H1 (cell line): Measurements from ENCODE around the gene KCNB1. TPM values are rescaled to one million over a fixed set of nuclear protein-coding genes. Genes with fewer than 3 reads are reported as not detected.

ENCODE experiments used
- CTCF ChIA-PET: fragments of 300-600 bp; sonication (Branson Sonifier 250); formaldehyde crosslinking; loops from one replicate; lab custom pipeline; 2021; ENCODE audit not compliant: partially characterized antibody; lab: Charles Lee
- POLR2A ChIA-PET: fragments of 300-600 bp; sonication (Branson Sonifier 250); formaldehyde crosslinking; loops from one replicate; lab custom pipeline; 2021; ENCODE audit warnings: inconsistent platforms; ENCODE audit not compliant: partially characterized antibody; lab: Charles Lee
- DNase-seq, 2 experiments: peaks; one replicate each; pipeline versions ENCODE4 v3.0.0 to v3.0.0-alpha.2; 2010 to 2022; ENCODE audit warnings: low spot score in 2 of 2, low read depth in 1 of 2, mixed read lengths in 1 of 2
- FAIRE-seq: peaks from 2 replicates; lab custom pipeline; 2011; peaks lifted over from hg19 to GRCh38; lab: Jason Lieb, UNC
- H2AFZ ChIP-seq: 2 replicates; pipeline ENCODE4 v1.8.1; 2012; ENCODE audit warnings: low read length, inconsistent platforms
- H2AK5ac ChIP-seq: 2 replicates; pipeline ENCODE4 v1.6.1; 2013; ENCODE audit warnings: low read depth, low read length
- H2BK120ac ChIP-seq: replicated peaks from 2 replicates; pipeline ENCODE3; 2013; ENCODE audit warnings: low read depth, low read length, inconsistent platforms
- H2BK12ac ChIP-seq: 2 replicates; pipeline ENCODE4 v1.6.1; 2013; ENCODE audit warnings: low read depth, low read length
- H2BK15ac ChIP-seq: 2 replicates; pipeline ENCODE4 v1.6.1; 2013; ENCODE audit warnings: low read length
- H2BK20ac ChIP-seq: 2 replicates; pipeline ENCODE4 v1.6.1; 2013; ENCODE audit warnings: low read length
- H2BK5ac ChIP-seq: 2 replicates; pipeline ENCODE4 v1.6.1; 2013; ENCODE audit warnings: low read depth, low read length
- H3K14ac ChIP-seq: 2 replicates; pipeline ENCODE4 v1.6.1; 2013; ENCODE audit warnings: inconsistent platforms; ENCODE audit not compliant: insufficient read length
- H3K18ac ChIP-seq: 2 replicates; pipeline ENCODE4 v1.6.1; 2013; ENCODE audit warnings: low read length; ENCODE audit errors: extremely low read depth
- H3K23ac ChIP-seq: 2 replicates; pipeline ENCODE4 v1.6.1; 2013; ENCODE audit warnings: inconsistent platforms; ENCODE audit not compliant: insufficient read length
- H3K23me2 ChIP-seq: 2 replicates; pipeline ENCODE4 v1.6.1; 2013; ENCODE audit warnings: low read depth, low read length
- H3K27ac ChIP-seq: 2 replicates; pipeline ENCODE4 v1.6.1; 2011; ENCODE audit warnings: low read depth, low read length, inconsistent platforms
- H3K27me3 ChIP-seq, 4 experiments: replicated peaks in 1 of 4; 1 replicate in 1 of 4; 2 replicates in 3 of 4; pipeline versions ENCODE4 v1.6.1 to v1.8.1; 2011 to 2013; ENCODE audit warnings: low read length in 3 of 4, mild to moderate bottlenecking in 3 of 4, inconsistent platforms in 2 of 4, mixed read lengths in 2 of 4, moderate library complexity in 1 of 4; ENCODE audit not compliant: control insufficient read depth in 3 of 4, insufficient read depth in 3 of 4; ENCODE audit errors: extremely low read depth in 1 of 4
- H3K36me3 ChIP-seq, 4 experiments: 2 replicates each; pipeline versions ENCODE4 v1.6.1 to v1.8.1; 2011 to 2013; ENCODE audit warnings: mild to moderate bottlenecking in 4 of 4, low read length in 3 of 4, moderate library complexity in 2 of 4, control low read depth in 1 of 4, inconsistent platforms in 1 of 4; ENCODE audit not compliant: insufficient read depth in 4 of 4, control insufficient read depth in 2 of 4
- H3K4ac ChIP-seq: replicated peaks from 2 replicates; pipeline ENCODE3; 2013; ENCODE audit warnings: low read length, low read depth, mixed read lengths, inconsistent platforms; ENCODE audit not compliant: insufficient read length
- H3K4me1 ChIP-seq, 4 experiments: replicated peaks in 1 of 4; 1 replicate in 1 of 4; 2 replicates in 3 of 4; pipeline versions ENCODE4 v1.6.1 to v1.8.1; 2011 to 2013; ENCODE audit warnings: low read length in 3 of 4, inconsistent platforms in 2 of 4, mixed read lengths in 1 of 4; ENCODE audit not compliant: insufficient read depth in 4 of 4, control insufficient read depth in 3 of 4
- H3K4me2 ChIP-seq, 2 experiments: 2 replicates each; pipeline versions ENCODE4 v1.6.1 to v1.8.1; 2011 to 2013; ENCODE audit warnings: low read depth in 2 of 2, low read length in 2 of 2, control low read depth in 1 of 2, inconsistent platforms in 1 of 2, mild to moderate bottlenecking in 1 of 2; ENCODE audit not compliant: insufficient read depth in 1 of 2
- H3K4me3 ChIP-seq, 4 experiments: fragments of 200-600, 300-600 bp in 1 of 4; sonication (generic), shearing (Covaris generic), sonication (Bioruptor Twin) in 1 of 4; 2 replicates each; pipeline versions ENCODE4 v1.5.1 to v1.8.1; 2011 to 2016; ENCODE audit warnings: low read length in 4 of 4, low read depth in 3 of 4, control low read depth in 2 of 4, inconsistent platforms in 2 of 4, mild to moderate bottlenecking in 2 of 4, mixed read lengths in 1 of 4, moderate library complexity in 1 of 4; ENCODE audit not compliant: insufficient read depth in 2 of 4; ENCODE audit errors: extremely low read depth in 1 of 4
- H3K56ac ChIP-seq: replicated peaks from 2 replicates; pipeline ENCODE3; 2013; ENCODE audit warnings: low read depth, mild to moderate bottlenecking, mixed read lengths, low read length, inconsistent platforms; ENCODE audit not compliant: insufficient read length
- H3K79me1 ChIP-seq: 2 replicates; pipeline ENCODE4 v1.6.1; 2013; ENCODE audit warnings: low read depth, low read length, control low read depth
- H3K79me2 ChIP-seq, 2 experiments: 2 replicates each; pipeline versions ENCODE4 v1.6.1 to v1.8.1; 2012 to 2013; ENCODE audit warnings: low read length in 2 of 2, mild to moderate bottlenecking in 2 of 2, inconsistent platforms in 1 of 2; ENCODE audit not compliant: insufficient read depth in 2 of 2, control insufficient read depth in 1 of 2
- H3K9ac ChIP-seq, 4 experiments: replicated peaks in 1 of 4; 1 replicate in 1 of 4; 2 replicates in 3 of 4; pipeline versions ENCODE4 v1.6.1 to v1.8.1; 2011 to 2013; ENCODE audit warnings: low read depth in 3 of 4, low read length in 3 of 4, control low read depth in 2 of 4, mild to moderate bottlenecking in 2 of 4, moderate library complexity in 2 of 4, inconsistent platforms in 1 of 4; ENCODE audit errors: extremely low read depth in 1 of 4
- H3K9me3 ChIP-seq, 2 experiments: 2 replicates each; pipeline versions ENCODE4 v1.6.1 to v1.8.1; 2012 to 2013; ENCODE audit warnings: mild to moderate bottlenecking in 2 of 2, moderate library complexity in 2 of 2, control low read depth in 1 of 2, inconsistent platforms in 1 of 2, low read depth in 1 of 2, low read length in 1 of 2, mixed read lengths in 1 of 2; ENCODE audit not compliant: insufficient read depth in 2 of 2
- H4K20me1 ChIP-seq, 2 experiments: replicated peaks in 1 of 2; 2 replicates each; pipeline versions ENCODE3 to v1.8.1; 2011 to 2013; ENCODE audit warnings: inconsistent platforms in 2 of 2, low read length in 2 of 2, mild to moderate bottlenecking in 1 of 2; ENCODE audit not compliant: insufficient read depth in 2 of 2, control insufficient read depth in 1 of 2
- H4K5ac ChIP-seq: 2 replicates; pipeline ENCODE4 v1.6.1; 2013; ENCODE audit warnings: low read length, low read depth, mixed read lengths, inconsistent platforms; ENCODE audit not compliant: insufficient read length
- H4K8ac ChIP-seq: 2 replicates; pipeline ENCODE4 v1.8.0; 2013; ENCODE audit warnings: mild to moderate bottlenecking, moderate library complexity, low read length, inconsistent platforms; ENCODE audit not compliant: insufficient read depth; ENCODE audit errors: extremely low read depth
- H4K91ac ChIP-seq: replicated peaks from 2 replicates; pipeline ENCODE3; 2013; ENCODE audit warnings: low read length, mixed read lengths, inconsistent platforms; ENCODE audit not compliant: insufficient read length
- BRCA1 ChIP-seq: IDR thresholded peaks from 2 replicates; pipeline ENCODE4 v1.6.1; 2012; ENCODE audit warnings: low read depth, low read length, improper control_type of control experiment
- CTCF ChIP-seq, 3 experiments: IDR thresholded peaks; 1 replicate in 2 of 3; 2 replicates in 1 of 3; pipeline versions ENCODE4 v1.5.1 to v1.6.1; 2011; ENCODE audit warnings: low read length in 3 of 3, mild to moderate bottlenecking in 3 of 3, inconsistent platforms in 2 of 3, low read depth in 1 of 3, moderate library complexity in 1 of 3; ENCODE audit not compliant: insufficient read depth in 1 of 3; ENCODE audit errors: control extremely low read depth in 1 of 3
- KDM1A ChIP-seq: fragments of 200-600, 300-600 bp; sonication (generic); IDR thresholded peaks from 2 replicates; pipeline ENCODE4 v1.7.1; 2016; ENCODE audit warnings: mild to moderate bottlenecking, low read length, borderline replicate concordance
- MAX ChIP-seq: IDR thresholded peaks from 2 replicates; pipeline ENCODE4 v1.6.1; 2012; ENCODE audit warnings: inconsistent platforms
- TCF12 ChIP-seq: IDR thresholded peaks from 2 replicates; pipeline ENCODE4 v1.6.1; 2011; ENCODE audit warnings: low read depth, mild to moderate bottlenecking, low read length
- WGBS, 2 experiments: shearing (Covaris generic) in 1 of 2; methylation state at CpG; one replicate each; pipeline versions ENCODE4 v1.1.6 to v1.1.7; 2013 to 2015; ENCODE audit warnings: low lambda C conversion rate in 2 of 2, mixed read lengths in 2 of 2, inconsistent platforms in 1 of 2, low coverage in 1 of 2, missing lambda C conversion rate in 1 of 2; ENCODE audit not compliant: insufficient replicate concordance in 2 of 2, insufficient coverage in 1 of 2, insufficient read length in 1 of 2; ENCODE audit errors: extremely low coverage in 1 of 2, missing lambda C conversion rate in 1 of 2; 5-methylcytosine and 5-hydroxymethylcytosine counted together
- polyA plus RNA-seq, 7 experiments: library from polyadenylated mRNA; depleted of rRNA in 3 of 7; stranded (reverse) in 5 of 7; unstranded in 2 of 7; fragments of >200 nt in 5 of 7; fragments of 200-250 nt in 2 of 7; gene quantifications; 1 replicate in 5 of 7; 2 replicates in 1 of 7; 4 replicates in 1 of 7; pipeline versions ENCODE4 v1.2.1 to v1.2.3, GENCODE V29; 2011 to 2013; ENCODE audit warnings: missing spikeins in 2 of 7, mixed read lengths in 2 of 7
- total RNA-seq: library from RNA; stranded (reverse); fragmentation: NEBNext Ultra II Directional; extraction: Animal tissue kit (Norgen Biotek cat#: 25700); gene quantifications from 2 replicates; pipeline ENCODE4 v1.2.1, GENCODE V29; 2021

The KCNB1 gene
- total and polyA plus RNA-seq, 2 of the 8 experiments (the other 6 are each of a cell fraction or from before 2014, with no cell fraction given), result 0.58 to 0.67 TPM

GRCh38 chr20:49523767-49524360, 41.4 kb upstream of the KCNB1 start:
- Histone ChIP-seq H3K4ac (peak overlapping the region; percentile 47), H3K4me1 (no peaks in the 10 kb centered on the region; a peak in 1 of 7 replicates), H3K36me3 (peaks cover 0 to 11% (median 2%) of the 10 kb centered on the region in 4 experiments; a peak in 2 of 8 replicates), H2AK5ac (no peak overlapping the region), H3K18ac (no peak overlapping the region), H2BK20ac (no peak overlapping the region), H3K56ac (no peak overlapping the region), H4K20me1 (peaks cover 0 to 3% of the 10 kb centered on the region in 2 experiments), H2BK12ac (no peak overlapping the region)
- TF ChIP-seq CTCF (IDR thresholded peaks at IDR 0.05; ENCODE audit: control extremely low read depth in 1 of 3, insufficient read depth in 1 of 3, low read depth in 1 of 3, low read length in 3 of 3) (no peak), TCF12 (no peak), MAX (no peak), BRCA1 (no peak), KDM1A (no peak)
- TF ChIP-seq, all 59 proteins: peak for 0
- CTCF ChIA-PET, result interaction anchor here (0.6 to 6.1 kb wide), 8 partner anchors 9 to 85 kb away, joined by 3 to 34 read pairs (median 6); no protein-coding TSS in a partner anchor
- H3K79me1 ChIP-seq, result no peaks in the 10 kb centered on the region
- POLR2A ChIA-PET, result interaction anchor here (1.1 kb wide), 1 partner anchor 9 kb away, joined by 3 read pairs; no protein-coding TSS in a partner anchor
- 0 out of 4 replicates have a peak, but pooled peaks cover 0 to 3% of the 10 kb centered on the region in 2 experiments for H3K9me3 ChIP-seq
- H3K27ac ChIP-seq, result no peak overlapping the region
- H3K4me2 ChIP-seq, result no peak overlapping the region
- WGBS, 2 experiments, result 94% methylated on average over 8 of the region's 8 CpGs; no CpG with 5 or more reads in 1 of the 2 experiments
- no peak overlapping the region for H2BK5ac ChIP-seq
- FAIRE-seq (no peak), DNase-seq (no peak)
- no peak overlapping the region for H3K14ac ChIP-seq
- H2AFZ ChIP-seq, result no peak overlapping the region
- no peaks in the 10 kb centered on the region for H3K79me2 ChIP-seq
- peak overlapping the region; percentile 71 for H4K91ac ChIP-seq
- no peaks in the 10 kb centered on the region; the same call in 1 of the 2 replicates for H3K23me2 ChIP-seq
- H3K4me3 ChIP-seq, result no peak overlapping the region
- no peak overlapping the region for H2BK120ac ChIP-seq
- no peak overlapping the region for H3K9ac ChIP-seq
- H4K5ac ChIP-seq, result no peak overlapping the region
- no peak overlapping the region for H3K23ac ChIP-seq
- no peaks in the 10 kb centered on the region for H3K27me3 ChIP-seq
- H2BK15ac ChIP-seq, result no peak overlapping the region
- no peak overlapping the region for H4K8ac ChIP-seq
